PC-9 (cell line): ENCODE data around the gene DAPK2. TPM values are rescaled to one million over a fixed set of nuclear protein-coding genes. Genes with fewer than 3 reads are reported as not detected.

ENCODE experiments used
- BruUV-seq: library from RNA; stranded (reverse); fragments of 400-500 nt; replicated peaks from 2 replicates; lab custom pipeline; 2021; lab: Mats Ljungman, UMichigan
- CTCF ChIA-PET: fragments of 300-600 bp; sonication (Branson Sonifier 250); formaldehyde crosslinking; loops from one replicate; lab custom pipeline; 2022; ENCODE audit warnings: antibody characterized with exemption; lab: Charles Lee
- POLR2A ChIA-PET: fragments of 300-600 bp; sonication (Branson Sonifier 250); formaldehyde crosslinking; loops from one replicate; lab custom pipeline; 2022; ENCODE audit warnings: antibody characterized with exemption; ENCODE audit not compliant: unreplicated experiment; lab: Charles Lee
- DNase-seq, 2 experiments: peaks; one replicate each; pipeline versions ENCODE4 v3.0.0 to v3.0.0-alpha.2; 2015 to 2022; ENCODE audit warnings: mixed read lengths in 1 of 2
- H2AFZ ChIP-seq: fragments of 200-600 bp; sonication (generic); 2 replicates; pipeline ENCODE4 v1.8.1; 2017; ENCODE audit warnings: antibody characterized with exemption
- H3F3A ChIP-seq: fragments of 200-600 bp; sonication (generic); 2 replicates; pipeline ENCODE4 v1.8.1; 2017; ENCODE audit warnings: antibody characterized with exemption, mild to moderate bottlenecking, low read depth; ENCODE audit not compliant: insufficient read depth
- H3K27ac ChIP-seq: fragments of 200-600 bp; sonication (generic); 2 replicates; pipeline ENCODE4 v1.6.1; 2016; ENCODE audit warnings: mixed run types
- H3K27me3 ChIP-seq: fragments of 200-600 bp; sonication (generic); 2 replicates; pipeline ENCODE4 v1.6.1; 2016; ENCODE audit warnings: low read depth, mixed run types; ENCODE audit not compliant: insufficient read depth
- H3K36me3 ChIP-seq: fragments of 200-600 bp; sonication (generic); 2 replicates; pipeline ENCODE4 v1.6.1; 2016; ENCODE audit warnings: low read depth, mixed run types
- H3K4me1 ChIP-seq: fragments of 200-600 bp; sonication (generic); replicated peaks from 2 replicates; pipeline ENCODE4 v1.6.1; 2016; ENCODE audit warnings: mixed run types; ENCODE audit not compliant: insufficient read depth
- H3K4me2 ChIP-seq: fragments of 200-600 bp; sonication (generic); 2 replicates; pipeline ENCODE4 v1.6.1; 2017; ENCODE audit warnings: mixed run types
- H3K4me3 ChIP-seq: fragments of 200-600 bp; sonication (generic); 2 replicates; pipeline ENCODE4 v1.6.1; 2016; ENCODE audit warnings: mixed run types
- H3K79me2 ChIP-seq: fragments of 200-600 bp; sonication (generic); 2 replicates; pipeline ENCODE4 v1.6.1; 2017; ENCODE audit warnings: low read depth, mixed run types
- H3K9me2 ChIP-seq: fragments of 200-600 bp; sonication (generic); 2 replicates; pipeline ENCODE4 v1.8.1; 2017; ENCODE audit warnings: mild to moderate bottlenecking; ENCODE audit not compliant: insufficient read depth
- H3K9me3 ChIP-seq: fragments of 200-600 bp; sonication (generic); 2 replicates; pipeline ENCODE4 v1.8.1; 2016; ENCODE audit warnings: low read depth; ENCODE audit not compliant: insufficient read depth
- H4K20me1 ChIP-seq: fragments of 200-600 bp; sonication (generic); 2 replicates; pipeline ENCODE4 v1.8.1; 2017; ENCODE audit not compliant: insufficient read depth
- EZH2 ChIP-seq: fragments of 200-600 bp; sonication (generic); IDR thresholded peaks from 2 replicates; pipeline ENCODE4 v1.8.0; 2017; ENCODE audit warnings: antibody characterized with exemption, low read depth
- intact Hi-C: fragments of 100-400 bp; cut with micrococcal nuclease; formaldehyde crosslinking; loops from one replicate; pipeline ENCODE4 v1.10.0; 2022; ENCODE audit not compliant: unreplicated experiment
- total RNA-seq: library from RNA; stranded (reverse); gene quantifications from 2 replicates; pipeline ENCODE4 v1.2.3, GENCODE V29; 2021
- TF ChIP-seq, protein P1 (sequence below): fragments of 200-600 bp; sonication (generic); conservative IDR thresholded peaks from 2 replicates; pipeline ENCODE4 v1.6.1; 2017; ENCODE audit warnings: mixed run types, antibody characterized with exemption, mild to moderate bottlenecking, moderate library complexity

Gene DAPK2
- total RNA-seq, 1 experiment from 2014 or later, result 11.0 TPM

DNA sequence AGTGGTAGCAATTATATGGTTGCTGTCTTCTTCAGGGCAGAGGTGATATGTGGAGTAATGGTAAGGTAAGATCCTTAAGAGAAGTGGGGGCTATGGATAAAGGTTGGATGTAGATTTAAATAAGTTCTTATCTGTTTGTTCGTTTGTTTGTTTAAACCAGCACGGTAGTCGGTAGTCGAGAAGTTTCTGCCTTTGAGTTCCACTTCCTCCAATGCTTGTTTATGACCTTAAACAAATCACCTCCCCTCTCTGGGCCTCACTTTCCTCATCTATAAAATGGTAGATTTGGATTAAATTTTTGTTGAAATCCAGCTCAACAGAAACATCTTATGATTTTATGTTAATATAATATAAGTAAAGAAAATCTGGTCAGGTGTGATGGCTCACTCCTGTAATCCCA is 11.8 kb downstream of the DAPK2 start:
- BruUV-seq, result no TSS peak

DNA sequence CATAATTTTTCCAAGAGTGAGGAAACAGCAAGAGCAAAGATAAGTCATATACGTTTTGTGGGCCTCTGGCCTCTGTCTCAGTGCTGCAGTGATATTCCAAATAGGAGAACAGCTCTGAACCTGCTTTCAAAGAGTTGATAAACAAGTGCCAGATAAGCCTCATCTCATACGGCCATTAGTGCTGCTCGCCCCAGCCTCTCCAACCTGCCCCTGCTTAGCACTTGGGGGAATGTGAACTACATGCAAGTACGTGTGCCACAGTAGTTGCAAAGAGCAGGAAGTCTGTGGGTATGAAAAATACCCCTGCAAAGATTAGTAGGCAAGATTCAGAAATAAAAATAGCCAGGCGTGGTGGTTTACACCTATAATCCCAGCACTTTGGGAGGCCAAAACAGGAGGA is 14.0 kb downstream of the DAPK2 start:
- TF ChIP-seq, protein P1, sequence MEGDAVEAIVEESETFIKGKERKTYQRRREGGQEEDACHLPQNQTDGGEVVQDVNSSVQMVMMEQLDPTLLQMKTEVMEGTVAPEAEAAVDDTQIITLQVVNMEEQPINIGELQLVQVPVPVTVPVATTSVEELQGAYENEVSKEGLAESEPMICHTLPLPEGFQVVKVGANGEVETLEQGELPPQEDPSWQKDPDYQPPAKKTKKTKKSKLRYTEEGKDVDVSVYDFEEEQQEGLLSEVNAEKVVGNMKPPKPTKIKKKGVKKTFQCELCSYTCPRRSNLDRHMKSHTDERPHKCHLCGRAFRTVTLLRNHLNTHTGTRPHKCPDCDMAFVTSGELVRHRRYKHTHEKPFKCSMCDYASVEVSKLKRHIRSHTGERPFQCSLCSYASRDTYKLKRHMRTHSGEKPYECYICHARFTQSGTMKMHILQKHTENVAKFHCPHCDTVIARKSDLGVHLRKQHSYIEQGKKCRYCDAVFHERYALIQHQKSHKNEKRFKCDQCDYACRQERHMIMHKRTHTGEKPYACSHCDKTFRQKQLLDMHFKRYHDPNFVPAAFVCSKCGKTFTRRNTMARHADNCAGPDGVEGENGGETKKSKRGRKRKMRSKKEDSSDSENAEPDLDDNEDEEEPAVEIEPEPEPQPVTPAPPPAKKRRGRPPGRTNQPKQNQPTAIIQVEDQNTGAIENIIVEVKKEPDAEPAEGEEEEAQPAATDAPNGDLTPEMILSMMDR, result no peak
- no peak for TF ChIP-seq EZH2
- no peak for DNase-seq
- no TSS peak for BruUV-seq
- no peaks in the 10 kb centered on the region for H3K9me3 ChIP-seq
- H3F3A ChIP-seq, result no peaks in the 10 kb centered on the region
- no peaks in the 10 kb centered on the region for H3K36me3 ChIP-seq
- H4K20me1 ChIP-seq, result no peaks in the 10 kb centered on the region
- no peak overlapping the region for H2AFZ ChIP-seq
- H3K4me1 ChIP-seq, result peaks cover 6% of the 10 kb centered on the region
- H3K79me2 ChIP-seq, result no peaks in the 10 kb centered on the region
- no peaks in the 10 kb centered on the region for H3K9me2 ChIP-seq
- no peak overlapping the region for H3K27ac ChIP-seq
- H3K27me3 ChIP-seq, result no peaks in the 10 kb centered on the region
- ChIA-PET CTCF (no interaction called here), POLR2A (no interaction called here)
- no peak overlapping the region for H3K4me2 ChIP-seq
- intact Hi-C loops, result no loop called here
- no peak overlapping the region for H3K4me3 ChIP-seq

More for the DNA sequence above, 11.8 kb downstream of the DAPK2 start:
- Histone ChIP-seq H4K20me1 (no peaks in the 10 kb centered on the region), H3K9me3 (no peaks in the 10 kb centered on the region), H3K36me3 (no peaks in the 10 kb centered on the region), H3K4me1 (no peaks in the 10 kb centered on the region), H3K9me2 (no peaks in the 10 kb centered on the region), H3K79me2 (no peaks in the 10 kb centered on the region), H3K27me3 (no peaks in the 10 kb centered on the region), H3K4me2 (no peak overlapping the region), H3F3A (no peaks in the 10 kb centered on the region), H2AFZ (no peak overlapping the region), H3K27ac (no peak overlapping the region), H3K4me3 (no peak overlapping the region)
- ChIA-PET POLR2A (interaction anchor here (0.6 kb wide), 1 partner anchor 81 kb away, joined by 6 read pairs; no protein-coding TSS in a partner anchor), CTCF (no interaction called here)
- TF ChIP-seq EZH2, result no peak
- TF ChIP-seq, protein P1, result no peak
- DNase-seq, result no peak
- intact Hi-C loops, result no loop called here

DNA sequence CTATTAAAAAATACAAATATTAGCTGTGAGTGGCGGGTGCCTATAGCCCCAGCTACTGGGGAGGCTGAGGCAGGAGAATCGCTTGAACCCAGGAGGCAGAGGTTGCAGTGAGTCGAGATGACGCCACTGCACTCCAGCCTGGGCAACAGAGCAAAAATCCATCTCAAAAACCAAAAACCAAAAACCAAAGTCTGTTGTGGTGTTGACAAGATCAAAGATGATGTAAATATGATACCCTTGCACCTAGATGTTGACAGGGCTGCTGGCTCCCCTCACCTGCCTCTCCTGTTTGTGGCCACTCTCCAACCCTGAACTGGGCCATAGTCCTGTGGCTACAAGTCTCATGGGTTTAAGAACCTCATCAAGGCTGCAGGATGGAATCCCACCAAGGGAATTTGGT is 16.2 kb downstream of the DAPK2 start:
- H3K9me3 ChIP-seq, result no peaks in the 10 kb centered on the region
- ChIA-PET CTCF (interaction anchor here (0.6 to 0.7 kb wide), 2 partner anchors 16 kb away, joined by 3 to 6 read pairs; partner anchors contain the start of gene DAPK2), POLR2A (no interaction called here)
- H3K36me3 ChIP-seq, result no peaks in the 10 kb centered on the region
- H3F3A ChIP-seq, result no peaks in the 10 kb centered on the region
- peaks cover 11% of the 10 kb centered on the region for H3K4me1 ChIP-seq
- no peak overlapping the region for H3K4me2 ChIP-seq
- TF ChIP-seq, protein P1, result no peak
- no peak for TF ChIP-seq EZH2
- H3K27ac ChIP-seq, result no peak overlapping the region
- no peaks in the 10 kb centered on the region for H3K27me3 ChIP-seq
- H3K9me2 ChIP-seq, result no peaks in the 10 kb centered on the region
- no peak for DNase-seq
- H3K79me2 ChIP-seq, result no peaks in the 10 kb centered on the region
- intact Hi-C loops, result no loop called here
- no peak overlapping the region for H3K4me3 ChIP-seq
- no peaks in the 10 kb centered on the region for H4K20me1 ChIP-seq
- H2AFZ ChIP-seq, result no peak overlapping the region
- BruUV-seq, result no TSS peak
